BLaER1 treated with 17β-estradiol and CSF1 and Interleukin-3, amounts not matched to agents 10 nM and 100 nM (cell line): ENCODE results near the gene ARAP1.

Source experiments
- H3K27ac ChIP-seq, 11 experiments: shearing (Covaris generic); formaldehyde crosslinking; 2 replicates each; pipeline ENCODE4 v1.8.1; 2022
- H3K27me3 ChIP-seq, 11 experiments: shearing (Covaris generic); formaldehyde crosslinking; 2 replicates each; pipeline ENCODE4 v1.8.1; 2022
- H3K36me3 ChIP-seq, 11 experiments: shearing (Covaris generic); formaldehyde crosslinking; 2 replicates each; pipeline ENCODE4 v1.8.1; 2022
- H3K4me1 ChIP-seq, 10 experiments: shearing (Covaris generic); formaldehyde crosslinking; 2 replicates each; pipeline ENCODE4 v1.8.1; 2022
- H3K4me2 ChIP-seq, 11 experiments: shearing (Covaris generic); formaldehyde crosslinking; 2 replicates each; pipeline ENCODE4 v1.8.1; 2022
- H3K4me3 ChIP-seq, 10 experiments: shearing (Covaris generic); formaldehyde crosslinking; 2 replicates each; pipeline ENCODE4 v1.8.1; 2022
- H3K9ac ChIP-seq, 11 experiments: shearing (Covaris generic); formaldehyde crosslinking; 2 replicates each; pipeline ENCODE4 v1.8.1; 2022
- H3K9me3 ChIP-seq, 11 experiments: shearing (Covaris generic); formaldehyde crosslinking; replicated peaks in 1 of 11; 2 replicates each; pipeline ENCODE4 v1.8.1; 2022
- H4K20me1 ChIP-seq, 11 experiments: shearing (Covaris generic); formaldehyde crosslinking; 2 replicates each; pipeline ENCODE4 v1.8.1; 2022
- Cebpa-rat ChIP-seq, 11 experiments: shearing (Covaris generic); IDR thresholded peaks; 2 replicates each; pipeline ENCODE4 v1.8.1; 2022

The ARAP1 gene

GRCh38 chr11:72789493-72790131 is 37.4 kb upstream of the ARAP1 start:
- no peak for TF ChIP-seq Cebpa-rat (IDR thresholded peaks at IDR 0.05)
- Histone ChIP-seq H4K20me1 (0 out of 22 replicates have a peak, but pooled peaks cover 0 to 6% (median 0%) of the 10 kb centered on the region in 11 experiments), H3K9ac (peak overlapping the region in 4 of 11 experiments; percentile 5 to 17 (median 12); a peak in 2 of 22 replicates), H3K27me3 (no peaks in the 10 kb centered on the region), H3K4me1 (peaks cover 50 to 80% (median 70%) of the 10 kb centered on the region in 10 experiments), H3K36me3 (no peaks in the 10 kb centered on the region), H3K4me2 (peak overlapping the region in 10 of 11 experiments; percentile 10 to 88 (median 39); a peak in 17 of 22 replicates), H3K27ac (peak overlapping the region in 2 of 11 experiments; percentile 7 to 29; a peak in 4 of 22 replicates), H3K4me3 (no peak overlapping the region), H3K9me3 (no peaks in the 10 kb centered on the region)

- no peak for TF ChIP-seq Cebpa-rat (IDR thresholded peaks at IDR 0.05)
- Histone ChIP-seq H3K27ac (peak overlapping the region in 9 of 11 experiments; percentile 27 to 71 (median 63); a peak in 15 of 22 replicates), H3K9ac (peak overlapping the region in 9 of 11 experiments; percentile 0 to 57 (median 44); a peak in 9 of 22 replicates)
These were observed 36.0 kb upstream of the ARAP1 start for GRCh38 chr11:72788241-72788640.

DNA sequence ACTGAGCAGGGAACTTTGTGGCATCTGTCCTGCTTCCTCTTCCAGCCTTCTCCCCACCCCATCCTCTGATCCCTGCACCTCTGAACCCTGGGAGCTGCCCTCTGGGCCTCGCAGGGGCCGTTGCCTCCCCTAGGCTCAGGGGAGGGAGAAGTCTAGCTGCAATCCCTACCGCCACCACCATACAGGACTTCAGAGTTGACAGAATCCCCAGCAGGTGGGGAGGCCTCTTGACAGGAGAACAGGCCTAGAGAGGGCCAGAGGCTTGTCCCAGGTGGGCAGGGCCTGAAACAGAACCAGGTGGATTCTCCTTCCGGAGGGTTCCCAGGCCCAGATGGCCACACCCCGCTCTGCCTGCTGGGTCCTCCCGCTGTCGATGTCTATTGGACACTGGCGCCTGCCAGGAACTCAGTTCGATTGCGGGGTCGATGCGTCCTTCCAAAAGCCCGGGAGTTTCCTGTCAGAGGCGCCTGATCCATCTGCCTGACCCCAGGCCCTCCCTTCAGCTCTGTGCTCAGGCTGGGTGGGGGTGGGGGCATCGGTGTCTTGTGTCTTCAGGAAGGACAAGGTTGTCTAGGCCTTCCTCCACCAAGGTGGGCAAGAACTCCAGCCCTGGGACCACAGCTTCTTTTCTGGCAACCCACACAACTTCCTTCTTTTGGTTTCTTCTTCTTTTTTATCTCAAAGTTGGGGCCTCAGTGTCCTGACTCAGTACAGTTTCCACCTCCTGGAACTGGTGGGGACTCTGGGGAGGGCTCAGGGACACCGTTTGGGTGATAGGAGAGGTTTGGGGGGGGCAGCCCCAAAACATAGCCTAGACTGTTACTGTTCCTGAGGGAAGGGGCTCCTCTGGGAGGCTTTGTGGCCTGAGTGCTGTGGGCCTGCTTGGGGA is 35.3 kb upstream of the ARAP1 start:
- Histone ChIP-seq H3K36me3 (no peaks in the 10 kb centered on the region), H3K4me1 (peaks cover 36 to 67% (median 56%) of the 10 kb centered on the region in 10 experiments), H3K4me2 (peak overlapping the region; percentile 44 to 92 (median 74)), H3K27me3 (peaks cover 0 to 1% (median 0%) of the 10 kb centered on the region in 11 experiments; a peak in 1 of 22 replicates), H3K9ac (peak overlapping the region in 10 of 11 experiments; percentile 0 to 57 (median 44); a peak in 14 of 22 replicates), H3K27ac (peak overlapping the region in 10 of 11 experiments; percentile 27 to 71 (median 60); a peak in 18 of 22 replicates), H3K4me3 (peak overlapping the region in 1 of 10 experiments; percentile 13; a peak in 1 of 20 replicates), H4K20me1 (peaks cover 0 to 6% (median 0%) of the 10 kb centered on the region in 11 experiments; a peak in 2 of 22 replicates), H3K9me3 (no peaks in the 10 kb centered on the region)
- TF ChIP-seq Cebpa-rat (IDR thresholded peaks at IDR 0.05): no peak

More at GRCh38 chr11:72788241-72788640, 36.0 kb upstream of the ARAP1 start:
- Histone ChIP-seq H4K20me1 (0 out of 22 replicates have a peak, but pooled peaks cover 0 to 6% (median 0%) of the 10 kb centered on the region in 11 experiments), H3K4me1 (peaks cover 42 to 72% (median 61%) of the 10 kb centered on the region in 10 experiments), H3K4me2 (peak overlapping the region; percentile 44 to 92 (median 74)), H3K27me3 (no peaks in the 10 kb centered on the region), H3K9me3 (no peaks in the 10 kb centered on the region), H3K36me3 (no peaks in the 10 kb centered on the region), H3K4me3 (peak overlapping the region in 1 of 10 experiments; percentile 13; a peak in 1 of 20 replicates)

DNA sequence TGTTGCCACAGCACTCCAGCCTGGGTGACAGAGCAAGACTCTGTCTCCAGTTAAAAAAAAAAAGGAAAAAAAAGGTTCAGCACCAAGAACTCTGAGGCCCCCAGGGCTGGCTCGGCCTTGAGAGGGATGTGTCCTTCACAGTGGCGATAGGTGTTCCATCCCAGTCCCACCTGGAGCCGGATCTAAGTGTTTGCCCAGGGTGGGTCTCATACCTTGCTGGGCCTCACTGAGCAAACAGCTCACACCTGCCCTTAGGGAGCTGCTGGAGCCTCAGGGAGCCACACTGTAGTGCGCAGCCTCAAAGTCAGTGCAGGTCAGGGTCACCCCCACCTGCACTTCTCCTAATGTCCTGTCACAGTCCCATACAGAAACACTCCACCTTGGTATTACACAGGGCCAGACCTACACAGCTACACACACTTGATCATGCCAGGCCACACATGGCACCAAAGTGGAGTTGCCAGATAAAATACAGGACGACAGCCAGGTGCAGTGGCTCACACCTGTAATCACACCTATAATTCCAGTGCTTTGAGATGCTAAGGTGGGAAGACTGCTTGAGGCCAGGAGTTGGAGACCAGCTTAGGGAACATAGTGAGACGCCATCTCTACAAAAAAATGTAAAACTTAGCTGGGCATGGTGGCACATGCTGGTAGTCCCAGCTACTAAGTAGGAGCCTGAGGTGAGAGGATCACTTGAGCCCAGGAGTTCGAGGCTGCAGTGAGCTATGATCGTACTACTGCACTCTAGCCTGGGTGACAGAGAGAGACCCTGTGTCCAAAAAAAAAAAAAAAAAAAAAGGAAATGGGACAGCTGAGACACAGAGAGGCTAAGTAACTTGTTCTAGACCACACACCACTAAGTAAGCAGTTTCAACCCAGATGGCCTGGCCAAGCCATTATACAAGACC is 34.4 kb upstream of the ARAP1 start:
- peaks cover 0 to 10% (median 0%) of the 10 kb centered on the region in 11 experiments; a peak in 3 of 22 replicates for H4K20me1 ChIP-seq
- H3K4me1 ChIP-seq: peaks cover 39 to 66% (median 59%) of the 10 kb centered on the region in 10 experiments
- H3K4me2 ChIP-seq: peak overlapping the region; percentile 44 to 92 (median 74)
- no peaks in the 10 kb centered on the region for H3K36me3 ChIP-seq
- no peaks in the 10 kb centered on the region for H3K9me3 ChIP-seq
- TF ChIP-seq Cebpa-rat (IDR thresholded peaks at IDR 0.05): no peak
- peak overlapping the region in 6 of 11 experiments; percentile 21 to 57 (median 48); a peak in 6 of 22 replicates for H3K9ac ChIP-seq
- no peak overlapping the region for H3K4me3 ChIP-seq
- H3K27ac ChIP-seq: peak overlapping the region in 9 of 11 experiments; percentile 27 to 71 (median 63); a peak in 12 of 22 replicates
- peaks cover 0 to 7% (median 0%) of the 10 kb centered on the region in 11 experiments; a peak in 2 of 22 replicates for H3K27me3 ChIP-seq

GRCh38 chr11:72784662-72785061 is 32.5 kb upstream of the ARAP1 start:
- H3K27me3 ChIP-seq: peaks cover 9 to 22% (median 17%) of the 10 kb centered on the region in 11 experiments; a peak in 18 of 22 replicates
- H3K36me3 ChIP-seq: no peaks in the 10 kb centered on the region
- no peak overlapping the region for H3K4me2 ChIP-seq
- no peak overlapping the region for H3K9ac ChIP-seq
- H3K4me3 ChIP-seq: no peak overlapping the region
- H4K20me1 ChIP-seq: peaks cover 0 to 24% (median 4%) of the 10 kb centered on the region in 11 experiments; a peak in 7 of 22 replicates
- H3K4me1 ChIP-seq: peaks cover 39 to 63% (median 54%) of the 10 kb centered on the region in 10 experiments
- H3K9me3 ChIP-seq: no peaks in the 10 kb centered on the region
- H3K27ac ChIP-seq: no peak overlapping the region
- TF ChIP-seq Cebpa-rat (IDR thresholded peaks at IDR 0.05): no peak

DNA sequence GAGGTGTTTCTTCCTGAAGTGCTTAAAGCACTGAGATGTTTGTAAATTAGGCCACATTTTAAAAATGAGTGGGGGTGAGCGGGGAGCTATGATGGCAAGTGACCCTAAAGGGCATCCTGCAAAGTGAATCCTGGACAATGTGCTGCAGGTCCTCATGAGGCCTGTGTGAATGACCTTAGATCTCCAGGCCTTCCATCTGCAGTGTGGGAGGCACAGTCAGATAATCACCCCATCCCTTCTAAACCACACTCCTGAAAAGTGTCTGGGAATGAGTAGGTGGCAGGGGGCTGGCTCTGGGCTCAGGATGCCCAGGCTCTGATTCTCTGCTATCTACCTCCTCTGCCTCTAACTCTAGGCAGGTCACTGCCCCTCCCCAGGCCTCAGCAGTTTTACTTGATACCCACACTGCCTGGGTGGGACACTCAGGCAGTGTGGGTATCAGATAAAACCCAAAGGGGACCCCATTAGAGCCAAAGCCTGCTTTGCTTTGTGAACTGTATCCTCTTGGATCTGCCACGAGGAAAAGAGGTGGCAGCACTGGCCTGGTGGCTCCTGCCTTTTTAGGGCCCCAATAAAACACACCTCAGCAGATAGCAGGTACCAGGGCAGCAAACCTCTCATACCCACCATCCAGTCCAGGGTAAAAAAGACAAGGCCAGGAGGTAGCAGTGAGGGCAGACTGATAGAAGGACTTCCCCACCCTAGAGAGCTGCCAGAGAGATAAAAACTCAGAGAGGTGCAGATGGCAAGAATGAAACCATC is 31.1 kb upstream of the ARAP1 start:
- no peak for TF ChIP-seq Cebpa-rat (IDR thresholded peaks at IDR 0.05)
- Histone ChIP-seq H3K9me3 (no peaks in the 10 kb centered on the region), H3K4me2 (no peak overlapping the region), H3K36me3 (no peaks in the 10 kb centered on the region), H4K20me1 (peaks cover 0 to 28% (median 4%) of the 10 kb centered on the region in 11 experiments; a peak in 7 of 22 replicates), H3K4me3 (no peak overlapping the region), H3K27me3 (peaks cover 9 to 23% (median 17%) of the 10 kb centered on the region in 11 experiments; a peak in 18 of 22 replicates), H3K9ac (no peak overlapping the region), H3K4me1 (peaks cover 35 to 51% (median 45%) of the 10 kb centered on the region in 10 experiments), H3K27ac (no peak overlapping the region)
